Skin epidermis (tissue), 12 donors: ENCODE data around the gene ISG15.
A peak's percentile ranks its signal among the peaks of the same experiment; 100 is the strongest.
"Not testable (repeated sequence)": the region's sequence is repeated elsewhere in the genome, so short reads cannot be mapped to it uniquely, and the experiment has no call there.

Experiments used
- H3K27ac ChIP-seq, 21 experiments: fragments of 200-600 bp; sonication (generic) in 11 of 21; one replicate each; pipeline ENCODE4 v1.5.0; 2020; ENCODE audit warnings: mild to moderate bottlenecking in 3 of 21, inconsistent platforms in 2 of 21, moderate library complexity in 2 of 21
- H3K4me3 ChIP-seq, 7 experiments: fragments of 200-600 bp; sonication (generic) in 2 of 7; one replicate each; pipeline ENCODE4 v1.5.0; 2020; ENCODE audit warnings: inconsistent platforms in 2 of 7, mild to moderate bottlenecking in 2 of 7, moderate library complexity in 1 of 7

The ISG15 gene

GRCh38 chr1:1022302-1023009 lies 9.2 kb downstream of the ISG15 start:
- no peak overlapping the region for H3K27ac ChIP-seq
- H3K4me3 ChIP-seq = no peak overlapping the region

GRCh38 chr1:1023700-1024099 lies 10.4 kb downstream of the ISG15 start:
- H3K4me3 ChIP-seq = no peak overlapping the region
- H3K27ac ChIP-seq = no peak overlapping the region

- Histone ChIP-seq H3K27ac (peak overlapping the region in 2 of 21 experiments; percentile 59 to 69), H3K4me3 (no peak overlapping the region)
Measured at GRCh38 chr1:1024149-1024770, 11.0 kb downstream of the ISG15 start.

GRCh38 chr1:1024771-1025699 lies 11.7 kb downstream of the ISG15 start:
- H3K27ac ChIP-seq = peak overlapping the region in 12 of 21 experiments; percentile 10 to 83 (median 62)
- H3K4me3 ChIP-seq = peak overlapping the region in 2 of 7 experiments; percentile 8 to 28

GRCh38 chr1:1025730-1026129 lies 12.4 kb downstream of the ISG15 start:
- H3K27ac ChIP-seq = peak overlapping the region in 7 of 21 experiments; percentile 34 to 83 (median 59)
- peak overlapping the region in 1 of 7 experiments; percentile 28 for H3K4me3 ChIP-seq

- Histone ChIP-seq H3K27ac (no peak overlapping the region), H3K4me3 (no peak overlapping the region)
Measured at GRCh38 chr1:1026599-1027413, 13.5 kb downstream of the ISG15 start.

GRCh38 chr1:1027791-1028190 lies 14.5 kb downstream of the ISG15 start:
- Histone ChIP-seq H3K27ac (no peak overlapping the region), H3K4me3 (no peak overlapping the region)

- not testable (repeated sequence) for H3K27ac ChIP-seq, H3K4me3 ChIP-seq
Measured at GRCh38 chr1:1030867-1031658, 17.8 kb downstream of the ISG15 start.

GRCh38 chr1:1031659-1032235 lies 18.4 kb downstream of the ISG15 start:
- no peak overlapping the region for H3K27ac ChIP-seq
- no peak overlapping the region for H3K4me3 ChIP-seq

GRCh38 chr1:1032424-1032823 lies 19.1 kb downstream of the ISG15 start:
- Histone ChIP-seq H3K4me3 (peak overlapping the region in 4 of 7 experiments; percentile 6 to 40 (median 27)), H3K27ac (peak overlapping the region in 1 of 21 experiments; percentile 12)

GRCh38 chr1:1033009-1033587 lies 19.8 kb downstream of the ISG15 start:
- Histone ChIP-seq H3K27ac (peak overlapping the region in 2 of 21 experiments; percentile 12 to 16), H3K4me3 (peak overlapping the region; percentile 6 to 40 (median 32))

- Histone ChIP-seq H3K27ac (peak overlapping the region in 1 of 21 experiments; percentile 19), H3K4me3 (peak overlapping the region in 6 of 7 experiments; percentile 6 to 40 (median 32))
Measured at GRCh38 chr1:1033731-1034438, 20.6 kb downstream of the ISG15 start.

- H3K27ac ChIP-seq = no peak overlapping the region
- H3K4me3 ChIP-seq = peak overlapping the region in 3 of 7 experiments; percentile 33 to 40 (median 36)
Measured at GRCh38 chr1:1034439-1034781, 21.1 kb downstream of the ISG15 start.

GRCh38 chr1:1035291-1035943 lies 22.1 kb downstream of the ISG15 start:
- Histone ChIP-seq H3K27ac (no peak overlapping the region), H3K4me3 (no peak overlapping the region)

- no peak overlapping the region for H3K27ac ChIP-seq
- H3K4me3 ChIP-seq = no peak overlapping the region
Measured at GRCh38 chr1:1037366-1038327, 24.4 kb downstream of the ISG15 start.

- Histone ChIP-seq H3K4me3 (no peak overlapping the region), H3K27ac (no peak overlapping the region)
Measured at GRCh38 chr1:1038694-1039093, 25.4 kb downstream of the ISG15 start.
